Central memory CD8-positive, alpha-beta T cell (primary cell): ENCODE measurements around the gene ZNF346.

Experiments used
- ATAC-seq: fragments of 150-1000 bp; cut with Tn5 transposase; replicated peaks from 2 replicates; pipeline ENCODE4 v1.10.0; 2022; ENCODE audit warnings: mild to moderate bottlenecking, moderate FRiP score, moderate number of reproducible peaks; ENCODE audit not compliant: poor library complexity, severe bottlenecking; ENCODE audit errors: extremely low read depth
- DNase-seq, 2 donors: peaks; one replicate each; pipeline ENCODE4 v3.0.0; 2021; ENCODE audit warnings: low spot score in 2 of 2
- H3K27ac Mint-ChIP-seq: one replicate; pipeline ENCODE4 v1.8.0; 2022; ENCODE audit warnings: low read depth, mild to moderate bottlenecking, moderate library complexity, mixed read lengths
- H3K27me3 Mint-ChIP-seq: one replicate; pipeline ENCODE4 v1.8.0; 2022; ENCODE audit warnings: mixed read lengths
- H3K36me3 Mint-ChIP-seq: one replicate; pipeline ENCODE4 v1.8.0; 2022; ENCODE audit warnings: mild to moderate bottlenecking, moderate library complexity, mixed read lengths; ENCODE audit not compliant: insufficient read depth
- H3K4me1 Mint-ChIP-seq: one replicate; pipeline ENCODE4 v1.8.0; 2022; ENCODE audit warnings: mixed read lengths
- H3K4me3 Mint-ChIP-seq: one replicate; pipeline ENCODE4 v1.8.0; 2022; ENCODE audit warnings: mild to moderate bottlenecking, moderate library complexity, mixed read lengths
- H3K9me3 Mint-ChIP-seq: one replicate; pipeline ENCODE4 v1.8.0; 2022; ENCODE audit warnings: mixed read lengths

ZNF346 gene

DNA sequence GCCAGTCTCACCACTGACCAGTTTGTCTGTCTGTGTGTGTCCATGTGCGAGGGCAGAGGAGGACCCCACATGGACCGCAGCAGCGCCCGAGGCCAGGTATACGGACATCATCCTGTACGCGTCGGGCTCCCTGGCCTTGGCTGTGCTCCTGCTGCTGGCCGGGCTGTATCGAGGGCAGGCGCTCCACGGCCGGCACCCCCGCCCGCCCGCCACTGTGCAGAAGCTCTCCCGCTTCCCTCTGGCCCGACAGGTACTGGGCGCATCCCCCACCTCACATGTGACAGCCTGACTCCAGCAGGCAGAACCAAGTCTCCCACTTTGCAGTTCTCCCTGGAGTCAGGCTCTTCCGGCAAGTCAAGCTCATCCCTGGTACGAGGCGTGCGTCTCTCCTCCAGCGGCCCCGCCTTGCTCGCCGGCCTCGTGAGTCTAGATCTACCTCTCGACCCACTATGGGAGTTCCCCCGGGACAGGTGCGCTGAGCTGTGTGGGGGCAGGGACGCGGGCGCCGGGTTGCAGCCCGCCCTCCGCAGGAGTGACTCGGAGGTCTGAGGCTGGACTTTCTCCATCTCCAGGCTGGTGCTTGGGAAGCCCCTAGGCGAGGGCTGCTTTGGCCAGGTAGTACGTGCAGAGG lies 70.7 kb downstream of the ZNF346 start:
- ATAC-seq, result no peak
- no peaks in the 10 kb centered on the region for H3K9me3 Mint-ChIP-seq
- H3K4me3 Mint-ChIP-seq, result no peak overlapping the region
- H3K4me1 Mint-ChIP-seq, result no peaks in the 10 kb centered on the region
- no peak for DNase-seq
- H3K27me3 Mint-ChIP-seq, result peaks cover 14% of the 10 kb centered on the region
- H3K36me3 Mint-ChIP-seq, result peaks cover 7% of the 10 kb centered on the region
- H3K27ac Mint-ChIP-seq, result no peak overlapping the region

DNA sequence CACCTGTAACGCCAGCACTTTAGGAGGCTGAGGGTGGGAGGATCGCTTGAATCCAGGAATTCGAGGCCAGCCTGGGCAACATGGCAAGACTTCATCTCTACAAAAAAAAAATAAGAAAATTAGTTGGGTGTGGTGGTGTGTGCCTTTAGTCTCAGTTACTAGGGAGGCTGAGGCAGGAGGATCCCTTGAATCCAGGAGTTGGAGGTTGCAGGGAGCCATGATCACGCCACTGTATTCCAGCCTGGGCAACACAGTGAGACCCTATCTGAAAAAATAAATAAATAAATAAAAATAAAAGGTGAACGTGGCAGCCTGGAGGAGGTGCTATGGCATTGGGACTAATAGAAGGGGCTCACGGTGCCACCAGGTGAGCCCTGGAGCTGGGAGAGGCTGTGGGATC lies 71.3 kb downstream of the ZNF346 start:
- peaks cover 7% of the 10 kb centered on the region for H3K36me3 Mint-ChIP-seq
- H3K4me3 Mint-ChIP-seq, result no peak overlapping the region
- no peak for DNase-seq
- H3K9me3 Mint-ChIP-seq, result no peaks in the 10 kb centered on the region
- no peaks in the 10 kb centered on the region for H3K4me1 Mint-ChIP-seq
- H3K27ac Mint-ChIP-seq, result no peak overlapping the region
- H3K27me3 Mint-ChIP-seq, result peaks cover 7% of the 10 kb centered on the region
- ATAC-seq, result no peak

DNA sequence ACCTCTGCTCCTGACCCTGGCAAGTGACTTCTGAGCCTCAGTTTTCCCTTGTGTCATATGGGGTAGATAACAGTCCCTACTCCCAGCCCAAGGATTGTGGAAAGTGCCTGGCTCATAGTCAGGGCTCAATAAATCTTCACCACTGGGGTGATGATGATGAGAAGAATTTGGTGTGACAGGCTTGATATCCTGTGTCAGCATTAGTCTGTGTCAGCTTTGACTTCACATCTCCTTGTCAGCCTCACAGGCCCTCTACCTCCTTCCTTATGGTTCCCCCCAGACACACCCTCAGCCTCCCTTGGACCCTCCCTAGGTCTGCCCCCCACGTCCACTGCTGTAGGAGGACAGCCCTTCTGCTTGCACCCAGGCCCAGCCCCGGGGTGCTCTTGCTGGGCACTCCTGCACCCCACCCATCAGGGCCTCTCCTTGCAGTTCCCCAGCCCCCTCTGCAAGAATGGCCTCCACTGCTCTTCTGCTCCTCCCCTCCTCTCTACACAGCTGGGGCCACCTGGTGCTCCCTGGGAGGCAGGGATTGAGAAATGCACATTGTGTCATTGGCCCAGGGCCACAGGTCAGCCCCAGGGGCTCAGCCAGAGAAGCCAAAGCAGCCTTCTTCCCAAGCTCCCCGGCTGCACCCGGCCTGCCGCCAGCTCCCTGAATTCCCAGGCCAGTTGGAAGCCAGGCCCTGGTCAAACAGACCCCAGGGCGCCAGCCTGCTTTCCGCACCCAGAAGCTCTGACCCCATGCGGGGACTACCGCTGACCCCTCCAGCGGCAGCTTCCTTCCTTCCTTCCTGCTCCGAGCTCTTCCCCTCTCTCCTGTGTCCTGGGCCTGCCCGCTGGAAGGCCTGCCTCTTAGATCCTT lies 72.0 kb downstream of the ZNF346 start:
- DNase-seq, result no peak
- Mint-ChIP-seq H3K36me3 (peaks cover 7% of the 10 kb centered on the region), H3K27ac (no peak overlapping the region), H3K4me1 (no peaks in the 10 kb centered on the region), H3K9me3 (no peaks in the 10 kb centered on the region), H3K4me3 (no peak overlapping the region), H3K27me3 (peaks cover 8% of the 10 kb centered on the region)
- ATAC-seq, result no peak

DNA sequence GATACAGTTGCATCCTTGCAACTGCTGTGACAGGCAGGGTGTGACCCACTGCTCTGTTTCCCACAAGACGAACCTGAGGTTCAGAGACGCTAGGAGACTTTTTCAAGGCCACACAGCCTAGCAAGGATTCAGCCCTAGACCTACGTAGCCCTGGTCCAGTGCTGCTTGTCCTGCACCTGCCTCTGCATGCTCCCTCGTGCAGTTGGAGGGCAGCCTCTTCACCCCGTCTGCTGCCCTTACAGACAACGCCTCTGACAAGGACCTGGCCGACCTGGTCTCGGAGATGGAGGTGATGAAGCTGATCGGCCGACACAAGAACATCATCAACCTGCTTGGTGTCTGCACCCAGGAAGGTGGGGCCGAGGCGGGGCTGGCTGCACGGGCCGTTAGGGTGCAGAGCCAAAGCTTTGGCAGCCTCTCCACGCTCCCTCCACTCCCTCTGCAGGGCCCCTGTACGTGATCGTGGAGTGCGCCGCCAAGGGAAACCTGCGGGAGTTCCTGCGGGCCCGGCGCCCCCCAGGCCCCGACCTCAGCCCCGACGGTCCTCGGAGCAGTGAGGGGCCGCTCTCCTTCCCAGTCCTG lies 72.7 kb downstream of the ZNF346 start:
- DNase-seq, result no peak
- no peaks in the 10 kb centered on the region for H3K4me1 Mint-ChIP-seq
- H3K9me3 Mint-ChIP-seq, result no peaks in the 10 kb centered on the region
- no peak overlapping the region for H3K4me3 Mint-ChIP-seq
- no peak for ATAC-seq
- H3K27me3 Mint-ChIP-seq, result peaks cover 16% of the 10 kb centered on the region
- H3K36me3 Mint-ChIP-seq, result peaks cover 7% of the 10 kb centered on the region
- no peak overlapping the region for H3K27ac Mint-ChIP-seq

DNA sequence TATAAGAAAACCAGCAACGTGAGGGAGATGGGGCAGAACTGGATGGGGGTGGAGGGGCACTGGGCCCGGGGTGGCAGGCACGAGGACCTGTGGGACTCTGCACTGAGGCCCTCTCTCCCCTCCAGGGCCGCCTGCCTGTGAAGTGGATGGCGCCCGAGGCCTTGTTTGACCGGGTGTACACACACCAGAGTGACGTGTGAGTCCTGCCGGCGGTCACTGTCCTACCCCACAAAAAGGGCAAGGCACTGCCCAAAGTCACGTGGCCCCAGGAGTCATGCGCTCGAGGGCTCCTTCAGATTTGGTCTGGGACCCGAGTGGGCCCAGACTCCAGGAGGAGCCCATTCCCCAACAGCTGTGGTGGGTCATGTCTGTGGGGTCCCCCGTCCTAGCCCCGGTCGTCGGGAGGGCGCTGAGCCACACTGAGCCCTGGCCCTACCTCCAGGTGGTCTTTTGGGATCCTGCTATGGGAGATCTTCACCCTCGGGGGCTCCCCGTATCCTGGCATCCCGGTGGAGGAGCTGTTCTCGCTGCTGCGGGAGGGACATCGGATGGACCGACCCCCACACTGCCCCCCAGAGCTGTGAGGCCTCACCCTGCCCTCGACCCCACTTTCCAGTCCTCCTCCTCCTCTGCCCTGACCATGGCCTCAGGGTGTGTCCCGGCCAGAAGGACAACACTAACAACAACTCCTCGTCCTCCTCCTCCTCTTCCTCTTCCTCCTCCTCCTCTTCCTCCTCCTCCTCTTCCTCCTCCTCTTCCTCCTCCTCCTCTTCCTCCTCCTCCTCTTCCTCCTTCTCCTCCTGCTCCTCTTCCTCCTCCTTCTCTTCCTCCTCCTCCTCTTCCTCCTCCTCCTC lies 73.9 kb downstream of the ZNF346 start:
- Mint-ChIP-seq H3K4me3 (no peak overlapping the region), H3K4me1 (no peaks in the 10 kb centered on the region)
- no peak for DNase-seq

DNA sequence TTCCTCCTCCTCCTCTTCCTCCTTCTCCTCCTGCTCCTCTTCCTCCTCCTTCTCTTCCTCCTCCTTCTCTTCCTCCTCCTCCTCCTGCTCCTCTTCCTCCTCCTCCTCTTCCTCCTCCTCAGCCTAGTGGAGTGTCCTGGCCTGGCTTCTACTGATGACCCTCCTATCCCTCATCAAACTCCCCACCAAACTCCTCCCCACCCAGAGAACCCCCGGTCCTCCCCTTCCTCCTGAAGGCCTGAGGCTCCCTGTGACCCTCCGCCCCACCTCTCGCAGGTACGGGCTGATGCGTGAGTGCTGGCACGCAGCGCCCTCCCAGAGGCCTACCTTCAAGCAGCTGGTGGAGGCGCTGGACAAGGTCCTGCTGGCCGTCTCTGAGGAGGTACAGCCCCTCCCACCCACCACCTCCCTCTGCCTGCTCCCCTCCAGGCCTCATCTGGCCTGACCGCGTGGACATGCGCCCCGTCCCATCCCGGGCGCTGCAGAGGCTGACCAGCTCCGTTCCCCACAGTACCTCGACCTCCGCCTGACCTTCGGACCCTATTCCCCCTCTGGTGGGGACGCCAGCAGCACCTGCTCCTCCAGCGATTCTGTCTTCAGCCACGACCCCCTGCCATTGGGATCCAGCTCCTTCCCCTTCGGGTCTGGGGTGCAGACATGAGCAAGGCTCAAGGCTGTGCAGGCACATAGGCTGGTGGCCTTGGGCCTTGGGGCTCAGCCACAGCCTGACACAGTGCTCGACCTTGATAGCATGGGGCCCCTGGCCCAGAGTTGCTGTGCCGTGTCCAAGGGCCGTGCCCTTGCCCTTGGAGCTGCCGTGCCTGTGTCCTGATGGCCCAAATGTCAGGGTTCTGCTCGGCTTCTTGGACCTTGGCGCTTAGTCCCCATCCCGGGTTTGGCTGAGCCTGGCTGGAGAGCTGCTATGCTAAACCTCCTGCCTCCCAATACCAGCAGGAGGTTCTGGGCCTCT lies 74.8 kb downstream of the ZNF346 start:
- ATAC-seq, result no peak
- no peak for DNase-seq
- no peaks in the 10 kb centered on the region for H3K9me3 Mint-ChIP-seq
- H3K27ac Mint-ChIP-seq, result no peak overlapping the region
- peaks cover 7% of the 10 kb centered on the region for H3K36me3 Mint-ChIP-seq
- H3K4me1 Mint-ChIP-seq, result no peaks in the 10 kb centered on the region
- H3K27me3 Mint-ChIP-seq, result peaks cover 24% of the 10 kb centered on the region
- no peak overlapping the region for H3K4me3 Mint-ChIP-seq

More for the DNA sequence above, 73.9 kb downstream of the ZNF346 start:
- peaks cover 24% of the 10 kb centered on the region for H3K27me3 Mint-ChIP-seq
- peaks cover 7% of the 10 kb centered on the region for H3K36me3 Mint-ChIP-seq
- no peak overlapping the region for H3K27ac Mint-ChIP-seq
- H3K9me3 Mint-ChIP-seq, result no peaks in the 10 kb centered on the region
- ATAC-seq, result no peak

DNA sequence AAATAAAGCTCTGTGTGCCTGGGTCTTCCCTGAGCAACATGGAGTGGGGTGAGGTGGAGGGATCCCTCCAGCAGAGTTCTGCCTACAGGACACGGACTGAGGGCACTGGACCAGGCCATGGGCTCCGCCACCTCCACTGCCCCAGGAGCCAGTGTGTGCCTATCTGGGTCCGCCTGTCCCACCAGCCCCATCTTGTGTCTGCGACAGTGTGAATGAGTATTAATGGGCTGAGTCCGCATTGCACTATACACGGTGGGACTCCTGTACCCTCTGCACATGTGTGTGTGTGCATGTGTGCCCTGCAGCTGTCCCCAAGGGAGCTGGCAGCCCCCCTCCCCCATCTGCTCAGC lies 75.6 kb downstream of the ZNF346 start:
- Mint-ChIP-seq H3K9me3 (no peaks in the 10 kb centered on the region), H3K27me3 (peaks cover 25% of the 10 kb centered on the region), H3K36me3 (peaks cover 6% of the 10 kb centered on the region), H3K4me1 (no peaks in the 10 kb centered on the region), H3K4me3 (no peak overlapping the region), H3K27ac (no peak overlapping the region)
- ATAC-seq (no peak), DNase-seq (no peak)

DNA sequence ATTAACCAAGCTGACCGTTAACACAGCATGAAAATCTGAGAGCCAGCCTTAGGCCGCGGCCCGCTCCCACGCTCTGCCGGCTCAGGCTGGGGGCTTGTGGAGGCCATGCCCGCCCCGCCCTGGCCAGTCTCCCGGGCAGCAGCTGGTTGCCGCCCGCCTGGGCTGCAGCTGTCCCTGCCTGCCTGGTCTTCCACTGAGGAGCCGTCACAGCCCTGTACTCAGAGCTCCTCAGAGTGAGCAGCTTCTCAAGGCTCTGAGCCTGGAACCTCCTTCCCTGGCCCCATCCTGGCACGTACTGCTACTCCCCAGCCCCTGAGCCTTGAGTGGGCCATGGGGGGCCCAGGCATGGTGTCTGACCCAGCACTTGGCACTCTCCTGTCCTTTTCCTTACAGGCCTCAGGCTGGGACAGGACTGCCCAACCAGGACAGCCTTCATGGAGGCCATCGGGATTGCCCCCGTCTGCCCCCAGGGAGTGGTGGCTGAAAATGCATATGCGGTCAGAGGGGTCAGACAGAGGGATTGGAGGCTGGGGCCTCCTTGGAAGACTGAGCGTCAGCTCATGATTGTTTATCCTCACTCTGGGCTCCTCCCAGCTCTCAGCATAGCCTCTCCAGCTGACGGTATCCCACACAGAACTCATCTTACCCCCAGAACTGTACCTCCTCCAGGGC lies 76.1 kb downstream of the ZNF346 start:
- peaks cover 6% of the 10 kb centered on the region for H3K36me3 Mint-ChIP-seq
- ATAC-seq (no peak), DNase-seq (no peak)
- peaks cover 30% of the 10 kb centered on the region for H3K27me3 Mint-ChIP-seq
- no peak overlapping the region for H3K27ac Mint-ChIP-seq
- no peaks in the 10 kb centered on the region for H3K4me1 Mint-ChIP-seq
- no peak overlapping the region for H3K4me3 Mint-ChIP-seq
- no peaks in the 10 kb centered on the region for H3K9me3 Mint-ChIP-seq

DNA sequence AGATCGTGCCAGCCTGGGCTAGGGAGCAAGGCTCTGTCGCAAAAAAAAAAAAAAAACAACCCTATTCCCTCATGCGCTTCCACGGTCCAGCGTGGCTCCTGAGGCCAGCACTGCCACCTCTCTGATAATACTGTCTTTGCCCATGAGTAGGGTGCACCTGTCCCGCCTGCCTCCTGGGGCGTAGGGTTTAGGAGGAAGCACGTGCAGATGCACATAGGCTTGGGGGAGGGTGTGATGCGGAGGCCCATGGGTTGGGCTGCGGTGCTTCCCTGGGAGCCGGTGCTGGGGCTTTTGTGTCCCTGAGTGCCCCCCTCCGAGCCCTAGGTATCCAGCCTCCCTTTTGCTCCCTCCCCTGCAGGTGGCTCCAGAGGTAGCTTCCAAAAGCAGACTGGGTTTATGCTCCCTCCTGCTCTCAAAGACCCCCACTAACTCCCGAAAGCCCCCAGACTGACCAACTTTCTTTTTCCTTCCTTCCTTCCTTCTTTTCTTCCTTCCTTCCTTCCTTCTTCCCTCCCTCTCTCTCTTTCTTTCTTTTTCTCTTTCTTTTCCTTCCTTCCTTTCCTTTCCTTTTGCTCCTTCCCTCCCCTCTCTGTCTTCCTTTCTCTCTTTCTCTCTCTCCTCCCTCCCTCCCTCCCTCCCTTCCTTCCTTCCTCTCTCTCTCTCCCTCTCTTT lies 77.1 kb downstream of the ZNF346 start:
- H3K9me3 Mint-ChIP-seq, result no peaks in the 10 kb centered on the region
- H3K4me1 Mint-ChIP-seq, result no peaks in the 10 kb centered on the region
- peaks cover 4% of the 10 kb centered on the region for H3K36me3 Mint-ChIP-seq
- H3K4me3 Mint-ChIP-seq, result no peak overlapping the region
- peaks cover 37% of the 10 kb centered on the region for H3K27me3 Mint-ChIP-seq
- DNase-seq, result no peak
- no peak for ATAC-seq
- no peak overlapping the region for H3K27ac Mint-ChIP-seq

DNA sequence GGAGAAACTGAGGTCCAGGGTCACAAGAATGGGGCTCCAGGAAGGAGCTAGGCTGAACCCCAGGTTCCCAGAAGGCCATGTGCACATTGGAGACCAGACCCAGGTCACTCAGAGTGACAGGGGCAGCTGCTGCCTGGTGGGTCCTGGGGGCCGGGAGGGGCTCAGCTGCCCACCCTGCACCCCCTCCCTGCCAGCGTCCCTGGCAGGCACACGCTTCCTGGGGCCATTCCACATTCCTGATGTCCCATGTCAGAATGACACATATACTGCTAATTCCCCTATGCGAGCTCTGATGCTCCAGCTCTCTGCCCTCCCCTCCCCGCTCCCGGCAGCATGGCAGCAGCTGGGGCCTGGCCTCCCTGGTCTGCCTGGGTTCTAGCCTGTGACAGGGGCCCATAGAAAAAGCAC lies 78.2 kb downstream of the ZNF346 start:
- Mint-ChIP-seq H3K27ac (no peak overlapping the region), H3K9me3 (no peaks in the 10 kb centered on the region), H3K4me3 (no peak overlapping the region), H3K36me3 (peaks cover 2% of the 10 kb centered on the region), H3K27me3 (peaks cover 31% of the 10 kb centered on the region), H3K4me1 (no peaks in the 10 kb centered on the region)
- no peak for DNase-seq
- no peak for ATAC-seq
